Esophagus mucosa (tissue), 1 donor: ENCODE data around the gene PRKCZ. TPM values are rescaled to one million over a fixed set of nuclear protein-coding genes. Genes with fewer than 3 reads are reported as not detected.
"Not testable (repeated sequence)": the region's sequence is repeated elsewhere in the genome, so short reads cannot be mapped to it uniquely, and the experiment has no call there.

Experiments used
- ATAC-seq: fragments of 200-7000 bp; cut with Tn5 transposase; one replicate; pipeline ENCODE4 v1.9.1; 2020
- total RNA-seq: library from RNA; stranded (reverse); gene quantifications from one replicate; pipeline ENCODE4 v1.2.4, GENCODE V29; 2023
- donor health status: DM: yes; HTN: yes; CAD: no.

Gene PRKCZ
- total RNA-seq, 1 donor from 2014 or later = 21.3 TPM

DNA sequence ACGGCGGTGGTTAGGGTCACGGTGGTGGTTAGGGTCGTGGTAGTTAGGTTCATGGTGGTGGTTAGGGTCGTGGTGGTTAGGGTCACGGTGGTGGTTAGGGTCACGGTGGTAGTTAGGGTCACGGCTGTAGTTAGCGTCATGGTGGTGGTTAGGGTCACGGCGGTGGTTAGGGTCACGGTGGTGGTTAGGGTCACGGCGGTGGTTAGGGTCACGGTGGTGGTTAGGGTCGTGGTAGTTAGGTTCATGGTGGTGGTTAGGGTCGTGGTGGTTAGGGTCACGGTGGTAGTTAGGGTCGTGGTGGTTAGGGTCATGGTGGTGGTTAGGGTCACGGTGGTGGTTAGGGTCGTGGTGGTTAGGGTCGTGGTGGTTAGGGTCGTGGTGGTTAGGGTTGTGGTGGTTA is 71.6 kb downstream of the PRKCZ start:
- ATAC-seq = not testable (repeated sequence)

DNA sequence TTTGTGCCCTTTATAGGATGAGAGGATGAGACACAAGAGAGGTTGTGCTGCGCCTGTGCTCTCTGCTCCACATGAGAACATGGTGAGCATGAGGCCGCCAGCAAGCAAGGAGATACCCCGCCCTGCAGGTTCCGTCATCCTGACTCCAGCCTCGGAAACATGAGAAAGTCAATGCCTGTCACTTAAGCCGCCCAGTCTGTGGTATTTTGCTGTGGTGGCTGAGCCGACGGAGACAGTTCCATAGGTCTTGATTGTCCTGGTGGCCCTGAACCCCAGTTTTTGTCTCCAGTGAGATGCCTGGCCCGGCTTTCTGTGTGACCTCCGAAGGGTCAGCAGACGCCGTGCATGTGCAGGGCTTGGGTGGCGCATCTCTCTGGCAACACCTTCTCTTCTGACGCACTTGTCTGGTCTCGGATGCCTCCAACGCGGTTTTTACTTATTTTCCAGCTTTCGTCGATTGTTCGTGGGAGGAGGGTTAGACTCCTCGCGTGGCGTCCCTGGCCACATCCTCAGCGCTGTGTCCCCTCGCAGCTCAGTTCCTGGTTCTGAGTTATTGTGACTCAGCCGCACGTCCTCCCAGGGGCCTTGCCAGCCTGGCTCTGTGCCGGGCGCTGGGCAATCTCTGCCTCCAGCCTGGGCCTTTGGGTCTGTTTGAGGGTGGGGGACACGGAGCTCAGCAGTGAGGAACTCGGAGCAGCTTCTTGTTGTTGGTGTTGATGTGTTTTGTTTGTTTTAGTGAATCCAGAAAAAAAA is 74.4 kb downstream of the PRKCZ start:
- no peak for ATAC-seq

DNA sequence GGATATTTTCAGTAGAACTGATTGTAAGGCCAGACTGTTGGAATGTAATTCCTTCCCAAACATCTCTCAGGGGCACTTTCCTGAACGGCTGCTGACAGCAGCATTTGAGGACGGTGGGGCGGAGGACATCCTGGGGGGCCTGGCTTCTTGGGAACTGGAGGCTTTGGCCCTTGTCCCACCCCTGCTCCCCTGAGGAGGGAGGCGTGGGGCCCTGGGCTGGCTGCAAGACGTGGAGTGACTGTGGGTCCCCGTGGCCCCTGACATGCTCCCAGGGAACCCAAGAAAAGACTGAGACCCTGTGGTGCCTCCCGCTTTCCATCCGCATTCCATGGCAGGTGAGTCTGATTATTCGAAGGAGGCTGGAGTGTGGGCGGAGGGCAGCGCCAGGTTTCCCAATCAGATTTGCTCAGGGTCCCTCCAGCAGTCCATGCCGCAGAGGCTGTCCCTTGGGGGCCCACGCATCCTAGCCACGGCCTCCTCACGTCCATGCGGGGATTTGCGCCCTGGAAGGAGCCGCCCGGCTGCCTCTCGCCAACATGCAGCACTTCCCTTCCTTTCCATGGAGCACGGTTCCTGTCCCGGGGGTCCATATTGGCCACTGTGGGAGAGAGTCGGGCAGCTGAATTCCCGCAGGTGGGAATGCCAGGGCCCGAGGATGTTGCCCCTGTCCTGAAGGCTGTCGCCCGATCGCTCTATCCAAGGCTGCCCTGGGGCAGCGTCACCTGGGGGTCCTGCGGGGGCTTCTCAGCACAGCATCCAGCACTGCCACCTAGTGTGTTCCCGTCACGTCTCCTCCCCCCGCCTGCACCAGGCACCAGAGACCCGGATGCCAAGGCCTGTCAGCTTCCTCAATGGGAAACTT is 75.4 kb downstream of the PRKCZ start:
- no peak for ATAC-seq

DNA sequence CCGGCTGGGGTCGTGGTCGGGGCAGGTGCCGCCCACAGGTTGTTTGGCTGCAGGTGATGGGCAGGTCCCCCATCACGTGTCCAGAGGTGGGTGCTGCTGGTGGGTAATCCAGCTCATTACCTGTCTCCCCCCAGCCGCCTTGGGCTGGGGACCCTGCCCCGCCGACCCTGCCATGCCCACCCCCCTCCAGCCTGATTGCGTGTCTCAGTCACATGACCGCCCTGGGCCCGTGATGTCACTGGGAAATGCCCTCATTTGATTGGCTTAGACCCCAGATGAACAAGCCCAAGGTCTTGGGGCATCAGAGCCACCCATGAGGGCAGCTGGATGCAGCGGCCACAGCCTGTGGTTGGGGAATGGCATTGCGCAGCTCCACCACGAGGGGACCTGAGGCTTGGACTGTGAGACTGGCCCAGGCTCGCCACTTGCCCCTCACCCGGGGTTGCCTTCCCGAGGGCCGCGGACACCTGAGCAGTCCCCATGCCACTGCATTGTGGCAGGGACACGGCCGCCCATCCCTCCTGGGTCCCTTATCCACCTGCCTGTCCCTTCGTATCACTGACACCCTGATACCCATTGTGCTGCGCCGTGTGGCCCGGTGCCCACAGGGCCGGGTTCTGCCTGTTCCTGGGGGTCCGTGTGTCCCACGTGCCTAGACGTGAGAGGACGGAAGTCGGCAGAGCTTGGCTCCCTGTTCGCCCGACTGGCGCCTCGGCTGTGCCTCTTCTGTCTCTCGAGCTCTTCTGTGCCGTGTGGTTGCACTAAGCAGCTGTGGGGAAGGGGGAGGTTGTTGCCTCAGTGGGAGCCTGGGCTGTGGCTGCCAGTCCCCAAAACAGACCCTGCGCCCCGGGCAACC is 76.3 kb downstream of the PRKCZ start:
- peak; percentile 8 for ATAC-seq

DNA sequence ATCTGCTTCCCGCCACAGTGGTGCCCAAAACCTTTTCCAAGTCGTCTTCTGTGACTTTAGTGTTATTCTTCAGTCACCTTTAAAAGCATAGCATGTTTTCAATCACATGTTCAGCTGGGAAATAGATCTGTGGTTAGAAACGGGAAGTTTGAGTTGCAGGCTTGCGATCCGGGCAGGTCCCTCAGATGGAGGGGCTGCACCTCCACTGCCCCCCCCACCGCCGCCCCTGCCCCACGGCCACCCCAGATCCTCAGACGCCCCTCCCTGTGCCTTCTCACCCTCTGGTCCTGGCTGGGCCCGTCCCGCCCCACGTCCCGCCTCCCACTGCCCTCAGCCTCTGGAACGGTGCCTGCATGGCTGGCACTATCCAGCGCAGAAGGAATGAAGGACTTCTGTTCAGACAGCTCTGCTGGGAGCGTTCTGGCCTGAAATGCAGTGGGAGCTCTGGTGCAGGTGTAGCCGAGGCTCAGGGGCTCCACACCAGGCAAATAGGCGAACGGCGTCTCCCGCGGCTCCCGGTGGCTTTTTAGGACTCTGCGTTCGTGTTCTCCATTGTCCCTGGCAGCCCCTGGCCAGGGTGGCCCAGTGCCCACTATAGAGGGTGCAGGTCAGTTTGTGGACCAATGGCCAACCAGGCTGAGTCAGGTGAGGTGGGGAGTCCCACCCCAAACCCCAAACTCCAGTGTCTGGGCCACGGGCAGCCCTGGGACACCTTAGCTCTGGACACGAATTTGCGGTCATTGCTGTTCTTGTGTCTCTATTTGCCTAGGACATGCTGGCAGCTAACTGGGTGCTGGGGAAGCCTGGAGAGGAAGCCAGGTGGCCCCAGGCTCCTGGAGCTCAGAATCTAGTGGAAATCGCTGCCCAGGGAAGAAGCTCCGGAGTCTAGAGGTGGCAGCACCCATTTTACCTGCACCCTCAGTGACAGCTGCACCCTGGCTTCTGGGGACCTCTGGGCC is 77.3 kb downstream of the PRKCZ start:
- ATAC-seq = no peak

DNA sequence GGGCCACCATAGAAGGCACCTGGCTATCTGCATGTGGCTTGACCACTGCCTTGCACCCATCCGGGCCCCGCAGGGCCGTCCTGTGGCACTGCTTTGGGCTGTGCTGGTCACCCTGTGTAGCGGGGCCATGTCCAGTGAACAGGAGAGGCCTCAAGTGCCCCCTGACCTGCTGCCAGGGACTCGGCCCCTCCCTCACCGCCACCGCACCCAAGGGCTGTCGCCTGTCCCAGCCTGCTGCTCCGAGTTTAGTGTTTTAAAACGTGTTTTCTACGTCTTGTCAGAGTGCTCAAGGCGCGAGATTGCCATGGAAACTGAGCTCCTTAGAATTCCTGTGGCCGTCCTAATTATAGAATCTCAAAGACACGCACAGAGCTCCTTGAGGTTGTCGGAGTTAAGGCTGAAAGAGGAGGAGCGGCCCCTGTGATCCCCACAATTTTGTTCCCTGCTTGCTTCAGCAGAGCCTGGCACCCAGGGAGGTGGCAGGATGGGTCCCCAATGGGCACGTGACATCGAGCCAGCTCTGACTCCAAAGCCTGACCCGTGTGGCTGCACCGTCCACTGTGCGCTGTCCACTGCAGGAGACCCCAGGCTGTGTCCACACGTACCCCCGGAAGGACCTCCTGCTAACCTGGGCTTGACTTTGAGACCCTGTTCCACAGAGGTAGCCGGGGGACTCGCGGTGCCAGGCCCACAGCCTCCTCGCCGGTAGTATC is 78.1 kb downstream of the PRKCZ start:
- ATAC-seq = no peak

DNA sequence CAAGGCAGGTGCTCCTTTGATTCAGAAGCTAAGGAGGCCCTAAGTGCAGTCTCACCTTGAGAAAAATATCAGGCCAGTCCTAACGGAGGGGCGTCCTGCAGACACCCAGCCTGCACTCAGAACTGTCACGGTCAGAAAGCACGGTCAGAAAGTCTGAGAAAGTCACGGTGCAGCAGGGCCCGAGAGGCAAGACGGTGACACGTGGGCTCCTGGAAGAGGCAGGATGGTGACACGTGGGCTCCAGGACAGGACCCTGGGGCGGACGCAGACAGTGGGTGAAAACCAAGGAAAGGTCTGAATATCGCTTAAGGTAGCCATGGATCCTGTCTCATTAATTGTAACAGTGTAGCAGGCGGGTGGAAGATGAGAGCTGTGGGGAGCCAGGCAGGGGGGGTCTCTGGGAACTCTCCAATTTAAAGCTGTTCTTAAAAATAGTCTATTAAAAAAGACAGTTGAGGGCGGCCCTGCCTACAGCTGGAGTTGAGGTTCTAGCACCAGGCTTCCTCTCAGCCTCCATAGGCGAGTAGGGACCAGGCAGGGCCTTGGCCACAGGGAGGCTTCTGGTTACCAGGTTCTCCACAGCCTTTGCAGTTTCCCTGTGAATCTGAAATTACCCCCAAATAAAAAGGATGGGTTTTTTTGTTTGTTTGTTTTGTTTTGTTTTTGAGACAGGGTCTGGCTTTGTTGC is 79.2 kb downstream of the PRKCZ start:
- ATAC-seq = no peak

DNA sequence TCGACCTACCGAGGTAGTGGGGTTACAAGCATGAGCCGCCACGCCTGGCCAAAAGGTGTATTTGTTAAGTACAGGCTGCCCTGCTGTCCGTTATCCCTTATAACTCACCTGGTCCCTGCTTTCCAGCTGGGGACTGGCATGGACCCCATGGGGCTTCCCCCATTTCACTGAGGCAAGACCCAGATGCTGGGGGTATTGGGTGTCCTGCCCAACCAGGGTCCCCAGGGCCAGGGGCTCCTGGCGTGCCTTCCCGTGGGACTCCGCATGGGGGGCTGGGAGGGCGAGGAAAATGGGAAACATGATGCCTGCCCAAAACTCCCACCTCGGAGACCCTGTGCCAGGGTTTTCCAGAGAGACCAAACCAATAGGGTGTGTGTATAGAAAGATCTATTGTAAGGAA is 79.9 kb downstream of the PRKCZ start:
- ATAC-seq = no peak

DNA sequence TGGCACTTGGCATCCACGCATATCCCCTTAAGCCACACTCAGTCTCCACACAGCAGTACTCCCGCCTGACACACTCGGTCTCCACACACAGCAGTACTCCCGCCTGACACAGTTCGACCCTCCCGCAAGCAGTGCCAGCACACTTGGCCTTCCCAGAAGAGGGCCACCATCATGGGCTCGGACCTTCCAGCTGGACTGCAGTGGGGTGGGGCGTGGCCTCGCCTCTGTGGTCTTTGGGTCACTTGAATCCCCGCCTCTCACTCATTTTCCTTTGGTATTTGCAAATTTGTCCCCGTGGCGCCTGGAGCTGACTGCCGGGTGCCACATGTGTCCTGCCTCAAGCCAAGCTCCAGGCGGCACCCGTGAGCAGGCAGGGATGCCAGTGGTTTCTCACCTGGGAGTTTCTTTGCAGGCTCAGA is 80.7 kb downstream of the PRKCZ start:
- ATAC-seq = no peak

DNA sequence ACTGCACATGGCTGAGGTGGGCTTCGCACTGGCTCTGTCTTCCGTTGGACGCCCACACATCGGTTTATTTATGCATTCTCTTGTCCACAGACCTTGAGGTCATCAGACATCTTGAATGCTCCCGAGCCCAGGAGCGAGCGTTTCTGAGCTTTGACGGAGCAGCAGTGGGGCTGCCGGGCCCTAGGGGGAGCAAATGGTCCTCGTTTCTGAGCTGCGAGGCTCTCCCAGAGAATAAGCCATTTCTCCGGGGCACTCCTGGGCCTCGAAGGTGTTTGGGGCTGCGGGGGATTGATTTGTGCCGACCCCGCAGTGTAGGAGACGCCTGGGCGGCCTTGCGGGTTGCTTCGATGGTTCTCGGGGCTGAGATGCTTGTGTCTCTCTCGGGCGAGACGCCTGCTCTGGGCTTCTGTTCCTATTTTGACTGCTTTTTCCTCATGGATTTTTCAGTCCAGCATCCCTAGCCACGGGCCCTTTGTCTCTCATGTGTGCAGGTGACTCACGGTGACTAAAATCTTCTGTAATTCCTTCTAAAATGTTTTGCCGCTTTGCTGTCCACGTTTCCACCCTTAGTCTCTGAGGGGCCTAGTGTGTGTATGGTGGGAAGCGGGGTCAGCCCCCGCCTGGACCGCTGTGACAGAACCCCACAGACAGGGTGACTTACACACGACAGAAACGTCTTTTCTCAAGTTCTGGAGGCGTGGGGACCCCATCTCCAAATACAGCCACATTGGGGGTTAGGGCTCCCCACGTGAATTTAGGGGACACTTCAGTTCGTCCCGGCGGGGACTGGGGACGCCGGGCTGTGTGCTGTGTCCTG is 82.2 kb downstream of the PRKCZ start:
- ATAC-seq = no peak

DNA sequence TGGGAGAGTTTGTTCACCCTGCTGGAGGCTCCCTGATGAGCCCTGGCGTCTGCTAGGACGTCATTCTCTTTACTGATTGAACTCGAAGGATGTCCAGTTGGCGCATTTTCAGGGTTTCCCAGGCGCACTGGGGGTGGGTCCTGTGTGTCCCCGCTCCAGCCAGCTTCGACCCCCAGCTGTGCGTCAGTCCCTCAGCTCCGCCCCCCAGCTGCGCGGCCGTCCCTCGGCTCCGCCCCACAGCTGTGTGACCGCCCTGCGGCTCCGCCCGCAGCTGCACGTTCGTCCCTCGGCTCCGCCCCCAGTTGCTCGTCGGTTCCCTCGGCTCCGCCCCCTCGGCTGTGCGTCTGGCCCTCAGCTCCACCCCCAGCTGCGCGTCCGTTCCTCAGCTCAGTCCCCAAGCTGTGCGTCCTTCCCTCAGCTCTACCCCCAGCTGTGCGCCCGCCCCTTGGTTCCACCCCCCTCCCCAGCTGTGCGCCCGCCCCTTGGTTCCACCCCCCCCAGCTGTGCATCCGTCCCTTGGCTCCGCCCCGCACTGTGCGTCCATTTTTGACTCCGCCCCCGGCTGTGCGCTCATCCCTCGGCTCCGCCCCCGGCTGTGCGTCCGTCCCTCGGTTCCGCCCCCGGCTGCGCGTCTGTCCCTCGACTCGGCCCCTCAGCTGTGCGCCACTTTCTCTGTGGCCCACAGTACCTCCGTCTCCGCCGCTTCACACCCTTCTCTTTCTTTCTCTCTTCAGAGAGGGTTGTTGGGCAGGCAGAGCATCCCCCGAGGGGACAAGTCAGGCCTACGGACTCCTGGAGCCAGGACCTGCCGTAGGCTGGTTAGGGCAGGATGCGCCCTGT is 83.0 kb downstream of the PRKCZ start:
- ATAC-seq = peak; percentile 92

DNA sequence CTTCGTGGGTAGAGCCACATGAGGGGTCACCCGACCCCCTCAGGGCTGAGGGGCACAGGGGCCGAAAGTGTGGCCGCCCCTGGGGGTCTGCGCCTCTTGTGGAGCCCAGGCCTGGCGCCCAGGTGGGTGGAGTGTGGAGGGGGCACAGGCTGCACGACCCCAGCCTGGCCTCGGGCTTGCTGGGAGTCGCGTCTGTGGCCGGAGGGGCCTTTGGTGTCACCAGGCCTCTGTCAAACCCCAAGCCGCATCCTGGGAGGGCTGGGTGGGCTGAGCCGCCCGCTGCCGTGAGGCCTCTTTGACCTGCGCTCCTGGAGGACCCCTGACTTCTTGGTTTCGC is 83.6 kb downstream of the PRKCZ start:
- ATAC-seq = peak; percentile 8

DNA sequence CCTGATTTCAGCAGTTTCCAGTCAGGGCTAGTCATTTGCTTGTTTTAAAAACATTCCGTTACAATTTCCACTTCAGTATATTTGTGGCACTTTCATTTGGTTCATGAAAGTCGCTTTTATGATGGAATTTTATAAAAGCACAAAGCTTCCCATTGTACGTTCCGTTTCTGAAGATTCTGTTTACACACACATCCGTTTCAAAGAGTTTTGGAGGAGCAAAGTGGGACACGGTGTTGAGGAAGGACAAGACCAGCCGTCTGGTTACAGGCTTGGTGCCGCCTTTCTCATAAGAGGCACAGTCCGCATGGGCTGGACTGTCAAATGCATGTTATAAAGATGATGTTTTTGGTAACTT is 84.0 kb downstream of the PRKCZ start:
- ATAC-seq = no peak

DNA sequence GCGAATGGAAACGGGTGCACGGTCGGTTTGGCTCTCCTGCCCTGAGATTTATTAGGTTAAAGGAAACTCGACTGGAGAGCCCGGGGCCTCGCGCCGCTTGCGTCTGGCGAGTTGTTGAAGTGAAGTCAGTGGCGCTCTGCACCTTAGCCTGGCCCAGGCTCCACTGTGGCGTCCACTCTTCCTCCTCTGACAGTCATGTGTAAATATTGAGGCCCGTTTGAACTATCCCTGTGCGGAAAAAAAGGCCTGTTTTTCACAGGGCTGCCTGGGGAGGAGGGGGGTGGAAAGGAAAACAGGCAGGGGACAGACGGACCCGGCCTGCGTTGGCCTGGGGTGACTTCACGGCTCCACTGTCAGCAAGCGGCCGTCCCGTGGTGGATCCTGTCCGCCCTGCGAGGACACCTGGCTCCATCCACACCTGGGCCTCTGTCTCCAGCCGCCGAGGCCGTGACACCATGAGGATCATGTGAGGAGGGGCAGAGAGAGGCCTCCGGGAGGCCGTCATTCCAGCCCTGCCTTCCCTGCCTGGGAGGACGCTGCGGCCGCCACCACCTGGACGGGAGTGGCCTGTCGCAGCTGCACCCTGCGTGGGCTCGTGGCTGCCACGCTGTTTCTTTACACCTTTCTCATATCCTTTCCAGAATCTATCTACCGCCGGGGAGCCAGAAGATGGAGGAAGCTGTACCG is 84.6 kb downstream of the PRKCZ start:
- no peak for ATAC-seq

DNA sequence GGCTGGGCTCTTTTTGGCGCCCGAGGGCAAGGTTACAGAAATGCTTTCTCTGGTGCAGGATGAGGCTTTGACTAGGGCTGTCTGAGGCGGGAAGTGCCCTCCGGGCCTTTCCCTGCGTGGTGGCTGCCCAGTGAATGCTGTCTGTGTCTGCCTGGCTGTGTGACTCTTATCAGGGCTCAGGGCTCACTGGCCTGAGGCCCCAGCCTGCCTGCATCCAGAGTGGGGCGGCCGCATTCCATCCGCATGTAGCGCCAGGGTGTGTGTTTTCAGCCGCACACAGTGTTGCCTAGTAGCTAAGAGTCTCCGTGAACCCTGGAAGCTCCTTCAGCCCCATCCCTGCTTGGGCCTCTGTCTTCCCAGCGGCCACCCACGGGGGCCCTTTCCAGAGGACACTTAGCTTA is 85.2 kb downstream of the PRKCZ start:
- ATAC-seq = peak; percentile 38

DNA sequence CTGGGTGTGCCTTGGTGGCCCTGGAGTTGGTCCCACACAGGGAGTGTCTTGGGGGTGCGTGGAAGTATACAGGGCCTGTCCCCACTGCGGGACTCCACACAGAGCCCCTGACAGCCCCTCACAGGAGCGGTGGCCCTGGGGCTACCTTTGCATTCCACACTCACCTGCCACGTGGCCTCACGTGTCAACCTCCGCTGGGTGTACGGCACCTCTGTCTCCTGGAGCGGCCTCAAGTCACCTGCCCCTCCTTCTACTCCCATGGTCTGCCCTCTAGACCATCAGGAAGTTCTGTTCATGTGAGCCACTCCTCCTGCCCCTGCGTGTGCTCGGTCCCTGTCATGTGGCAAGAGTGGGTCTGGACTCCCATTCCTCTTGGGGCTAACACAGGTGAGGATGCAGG is 85.7 kb downstream of the PRKCZ start:
- ATAC-seq = no peak

DNA sequence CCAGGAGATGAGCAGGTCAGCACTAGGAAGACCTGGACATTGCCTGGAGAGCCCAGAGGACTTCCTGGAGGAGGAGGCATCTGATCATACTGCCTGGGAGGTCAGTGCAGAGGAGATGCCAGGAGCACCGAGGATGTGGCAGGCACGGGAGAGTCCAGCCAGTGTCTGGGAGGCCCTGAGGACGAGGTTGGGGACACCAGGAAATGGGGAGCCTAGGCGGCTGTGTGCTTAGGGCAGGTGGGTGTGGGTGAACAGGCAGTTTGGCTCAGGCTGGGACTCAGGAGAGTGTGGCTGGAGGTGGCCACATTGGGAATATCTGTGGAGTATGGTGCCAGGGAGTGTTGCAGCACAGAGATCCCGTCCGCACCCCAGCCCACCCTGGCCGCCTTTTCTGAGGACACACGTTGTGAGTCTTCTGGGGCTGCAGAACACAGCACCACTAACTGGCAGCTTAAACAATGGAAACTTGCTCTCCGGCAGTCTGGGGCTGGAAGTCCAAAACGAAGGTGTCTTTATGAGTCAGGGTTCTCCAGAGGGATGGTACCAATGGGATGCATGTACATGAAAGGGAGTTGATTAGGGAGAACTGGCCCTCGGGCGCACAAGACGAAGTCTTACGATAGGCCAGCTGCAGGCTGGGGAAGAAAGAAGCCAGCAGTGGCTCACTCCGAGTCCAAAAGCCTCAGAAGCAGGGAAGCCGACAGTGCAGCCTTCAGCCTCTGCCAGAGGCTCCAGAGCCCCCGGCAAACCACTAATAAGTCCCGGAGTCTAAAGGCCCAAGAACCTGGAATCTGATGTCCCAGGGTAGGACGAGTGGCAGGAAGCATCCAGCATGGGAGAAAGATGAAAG is 86.4 kb downstream of the PRKCZ start:
- no peak for ATAC-seq
